ENCODE measurements around the gene TMCO4. TPM values are rescaled to one million over a fixed set of nuclear protein-coding genes. Genes with fewer than 3 reads are reported as not detected.
A peak's percentile ranks its signal among the peaks of the same experiment; 100 is the strongest.

Gene TMCO4
- total and polyA plus RNA-seq, 2 of the 4 experiments (the other 2 are of a cell fraction): 7.3 to 8.6 TPM

GRCh38 chr1:19811206-19811851 lies 11.6 kb upstream of the TMCO4 start:
- H3K27me3 ChIP-seq (ENCODE audit: control insufficient read depth, insufficient read depth, low read length): peaks cover 14% of the 10 kb centered on the region; the same call in 1 of the 2 replicates
- intact Hi-C loops (cut with micrococcal nuclease): loop anchor here (1.0 kb wide), 3 partner anchors 49 to 150 kb away; no protein-coding TSS in a partner anchor
- no peak overlapping the region for H2AFZ ChIP-seq (replicated peaks; ENCODE audit: low read length, poor library complexity)
- 0 out of 2 replicates have a peak, but pooled peaks cover 3% of the 10 kb centered on the region for H4K20me1 ChIP-seq (ENCODE audit: insufficient read depth, low read length)
- H3K18ac ChIP-seq (ENCODE audit: low read depth, low read length): no peak overlapping the region
- no peak overlapping the region for H2AK9ac ChIP-seq (replicated peaks; ENCODE audit: low read depth, low read length, poor library complexity)
- BruUV-seq (replicated peaks): no TSS peak
- H3K4me3 ChIP-seq (ENCODE audit: insufficient read depth, low read depth, low read length): no peak overlapping the region
- ChIA-PET POLR2A (ENCODE audit: unreplicated experiment) (no interaction called here), CTCF (interaction anchor here (0.7 to 1.2 kb wide), 6 partner anchors 10 to 151 kb away, joined by 3 to 5 read pairs (median 3); no protein-coding TSS in a partner anchor)
- no peaks in the 10 kb centered on the region for H3K9me3 ChIP-seq (ENCODE audit: control insufficient read depth, insufficient read depth, low read length)
- no peaks in the 10 kb centered on the region for H3K79me1 ChIP-seq (ENCODE audit: low read depth in 1 of 2, low read length in 2 of 2)
- no peak overlapping the region for H3K14ac ChIP-seq (replicated peaks; ENCODE audit: low read depth, low read length)
- H2BK15ac ChIP-seq (ENCODE audit: low read depth, low read length): no peak overlapping the region
- peak; percentile 49 for DNase-seq
- ATAC-seq (ENCODE audit: low read depth): peak; percentile 90
- H3K4ac ChIP-seq (ENCODE audit: low read depth, low read length): no peak overlapping the region
- dilution Hi-C loops (cut with HindIII; ENCODE audit: low sequenced_read_pairs, unreplicated experiment): no loop called here
- TF ChIP-seq CTCF (conservative IDR thresholded peaks at IDR 0.05; ENCODE audit: low read depth, low read length): peak; percentile 70
- TF ChIP-seq CHD1 (IDR thresholded peaks at IDR 0.05; ENCODE audit: low read depth, low read length): no peak
- no peak for TF ChIP-seq POLR2A (IDR thresholded peaks at IDR 0.05; ENCODE audit: low read depth, low read length)
- TF ChIP-seq SMC3 (IDR thresholded peaks at IDR 0.05; ENCODE audit: low read depth, low read length): peak; percentile 67
- TF ChIP-seq FOS (IDR thresholded peaks at IDR 0.05; ENCODE audit: low read depth, low read length): no peak
- TF ChIP-seq CEBPB (IDR thresholded peaks at IDR 0.05; ENCODE audit: low read depth, low read length): no peak
- peak; percentile 70 for TF ChIP-seq RAD21 (IDR thresholded peaks at IDR 0.05; ENCODE audit: low read length)
- no peak overlapping the region for H2BK5ac ChIP-seq (ENCODE audit: low read depth, low read length, poor library complexity, severe bottlenecking)
- 82% methylated on average over 2 of the region's 5 CpGs; no CpG with 5 or more reads in 1 of the 2 experiments for WGBS, 2 experiments (ENCODE audit: extremely low coverage in 2 of 2, insufficient read length in 1 of 2)
- no peak overlapping the region for H3K23ac ChIP-seq (ENCODE audit: low read depth, low read length)
- no peaks in the 10 kb centered on the region for H3K4me1 ChIP-seq (ENCODE audit: control insufficient read depth, insufficient read depth, low read length)
- H4K91ac ChIP-seq (ENCODE audit: insufficient read depth, low read depth, low read length): no peak overlapping the region
- no peak overlapping the region for H4K5ac ChIP-seq (ENCODE audit: low read depth, low read length)
- H2BK20ac ChIP-seq (ENCODE audit: low read depth, low read length): no peak overlapping the region
- no peak overlapping the region for H2AK5ac ChIP-seq (ENCODE audit: low read depth, low read length)
- H3K9me1 ChIP-seq (ENCODE audit: insufficient read depth, low read length): no peaks in the 10 kb centered on the region
- in situ Hi-C loops (cut with MboI; ENCODE audit: low sequenced_read_pairs): no loop called here
- H3K27ac ChIP-seq (ENCODE audit: insufficient read depth, low read length): no peak overlapping the region
- H2BK120ac ChIP-seq (ENCODE audit: low read depth, low read length): no peak overlapping the region
- H3K56ac ChIP-seq (ENCODE audit: extremely low read depth, insufficient read depth, low read length): no peak overlapping the region
- H3K4me2 ChIP-seq (ENCODE audit: low read depth, low read length): no peak overlapping the region
- no peak overlapping the region for H3K9ac ChIP-seq (ENCODE audit: low read depth, low read length)
- no peaks in the 10 kb centered on the region for H3K36me3 ChIP-seq (ENCODE audit: control insufficient read depth, insufficient read depth, low read length)
- no peak overlapping the region for H4K8ac ChIP-seq (ENCODE audit: low read depth in 2 of 2, low read length in 2 of 2)
